Measurements from ENCODE around the gene ST6GALNAC4.

- no peak for TF ChIP-seq CTCF (IDR thresholded peaks at IDR 0.05)
- TF ChIP-seq POLR2A (IDR thresholded peaks at IDR 0.05) = no peak
Observed at GRCh38 chr9:127959841-127960409, 43.1 kb upstream of the ST6GALNAC4 start.

All from esophagus squamous epithelium (tissue), 4 donors.